Neural cell (in vitro differentiated cells): ENCODE results near the gene MYO1D. TPM values are rescaled to one million over a fixed set of nuclear protein-coding genes. Genes with fewer than 3 reads are reported as not detected.

Experiments used
- H2AFZ ChIP-seq: fragments of 200-600, 300-800 bp; sonication (generic), shearing (Covaris generic); 2 replicates; pipeline ENCODE4 v1.6.0; 2014; ENCODE audit warnings: low read depth, mild to moderate bottlenecking, antibody characterized with exemption, low read length, moderate library complexity
- H3F3A ChIP-seq: fragments of 200-600 bp; shearing (Covaris generic); 2 replicates; pipeline ENCODE4 v1.6.1; 2016; ENCODE audit warnings: mild to moderate bottlenecking, moderate library complexity, mixed read lengths, antibody characterized with exemption, low read length; ENCODE audit not compliant: insufficient read depth, poor library complexity, severe bottlenecking
- H3K27ac ChIP-seq: fragments of 200-600, 300-800 bp; sonication (generic), shearing (Covaris generic); 2 replicates; pipeline ENCODE4 v1.5.1; 2014; ENCODE audit warnings: mild to moderate bottlenecking, low read length, moderate library complexity
- H3K27me3 ChIP-seq: fragments of 300-800, 200-600 bp; sonication (generic), shearing (Covaris generic); 2 replicates; pipeline ENCODE4 v1.6.0; 2014; ENCODE audit warnings: mild to moderate bottlenecking, low read depth, low read length, moderate library complexity; ENCODE audit not compliant: insufficient read depth
- H3K36me3 ChIP-seq: fragments of 300-800, 200-600 bp; sonication (generic), shearing (Covaris generic); 2 replicates; pipeline ENCODE4 v1.5.1; 2014; ENCODE audit warnings: mild to moderate bottlenecking, antibody characterized with exemption, low read length, moderate library complexity; ENCODE audit not compliant: insufficient read depth
- H3K4me2 ChIP-seq: fragments of 300-800, 200-600 bp; sonication (generic), shearing (Covaris generic); 2 replicates; pipeline ENCODE4 v1.6.0; 2014; ENCODE audit warnings: mild to moderate bottlenecking, low read length
- H3K4me3 ChIP-seq: fragments of 300-800, 200-600 bp; sonication (generic), shearing (Covaris generic); 2 replicates; pipeline ENCODE4 v1.5.1; 2014; ENCODE audit warnings: mild to moderate bottlenecking, low read length, moderate library complexity
- H3K79me2 ChIP-seq: fragments of 200-600 bp; shearing (Covaris generic); replicated peaks from 2 replicates; pipeline ENCODE4 v1.6.0; 2014; ENCODE audit warnings: mild to moderate bottlenecking, low read length, moderate library complexity; ENCODE audit not compliant: insufficient read depth
- H3K9ac ChIP-seq: fragments of 300-800, 200-600 bp; sonication (generic), shearing (Covaris generic); 2 replicates; pipeline ENCODE4 v1.6.1; 2016; ENCODE audit warnings: mild to moderate bottlenecking, low read length, mixed read lengths
- H3K9me2 ChIP-seq: fragments of 200-600 bp; shearing (Covaris generic); 2 replicates; pipeline ENCODE4 v1.6.1; 2016; ENCODE audit warnings: mild to moderate bottlenecking, low read length, mixed read lengths; ENCODE audit not compliant: insufficient read depth
- H3K9me3 ChIP-seq: fragments of 200-600, 300-800 bp; sonication (generic), shearing (Covaris generic); 2 replicates; pipeline ENCODE4 v1.6.1; 2016; ENCODE audit warnings: mild to moderate bottlenecking, mixed run types, low read length, moderate library complexity, mixed read lengths
- H4K20me1 ChIP-seq: fragments of 200-600 bp; shearing (Covaris generic); 2 replicates; pipeline ENCODE4 v1.6.1; 2016; ENCODE audit warnings: mild to moderate bottlenecking, mixed run types; ENCODE audit not compliant: insufficient read depth
- EP300 ChIP-seq: fragments of 450-650 bp; conservative IDR thresholded peaks from 2 replicates; pipeline ENCODE4 v1.6.1; 2014; ENCODE audit warnings: antibody characterized with exemption, mild to moderate bottlenecking, moderate library complexity; ENCODE audit not compliant: poor library complexity, severe bottlenecking
- EZH2 ChIP-seq: fragments of 200-600, 300-800 bp; shearing (Covaris generic), sonication (generic); IDR thresholded peaks from 2 replicates; pipeline ENCODE4 v1.6.1; 2014; ENCODE audit warnings: antibody characterized with exemption, low read length, borderline replicate concordance, mild to moderate bottlenecking; ENCODE audit not compliant: insufficient read depth, poor library complexity, severe bottlenecking
- MXI1 ChIP-seq: fragments of 450-650 bp; conservative IDR thresholded peaks from 2 replicates; pipeline ENCODE4 v1.6.1; 2014; ENCODE audit warnings: antibody characterized with exemption, mild to moderate bottlenecking; ENCODE audit not compliant: poor library complexity, severe bottlenecking
- POLR2AphosphoS5 ChIP-seq: IDR thresholded peaks from 2 replicates; pipeline ENCODE4 v1.6.1; 2012
- SMC3 ChIP-seq: fragments of 450-650 bp; conservative IDR thresholded peaks from 2 replicates; pipeline ENCODE4 v1.6.1; 2014; ENCODE audit warnings: antibody characterized with exemption, mild to moderate bottlenecking, moderate library complexity; ENCODE audit not compliant: poor library complexity
- TAF1 ChIP-seq: IDR thresholded peaks from 2 replicates; pipeline ENCODE4 v1.6.1; 2012; ENCODE audit warnings: low read depth
- polyA plus RNA-seq: library from polyadenylated mRNA; depleted of rRNA; stranded (reverse); fragments of >200 nt; gene quantifications from 2 replicates; pipeline ENCODE4 v1.2.3, GENCODE V29; 2014
- TF ChIP-seq, protein P1 (sequence below): IDR thresholded peaks from 2 replicates; pipeline ENCODE4 v1.6.1; 2012; ENCODE audit warnings: borderline replicate concordance
- TF ChIP-seq, protein P2 (sequence below): fragments of 450-650 bp; IDR thresholded peaks from 2 replicates; pipeline ENCODE4 v1.5.1; 2014; ENCODE audit warnings: antibody characterized with exemption, mild to moderate bottlenecking, moderate library complexity; ENCODE audit not compliant: poor library complexity, severe bottlenecking

MYO1D gene
- polyA plus RNA-seq, 1 donor from 2014 or later = 10.7 TPM

DNA sequence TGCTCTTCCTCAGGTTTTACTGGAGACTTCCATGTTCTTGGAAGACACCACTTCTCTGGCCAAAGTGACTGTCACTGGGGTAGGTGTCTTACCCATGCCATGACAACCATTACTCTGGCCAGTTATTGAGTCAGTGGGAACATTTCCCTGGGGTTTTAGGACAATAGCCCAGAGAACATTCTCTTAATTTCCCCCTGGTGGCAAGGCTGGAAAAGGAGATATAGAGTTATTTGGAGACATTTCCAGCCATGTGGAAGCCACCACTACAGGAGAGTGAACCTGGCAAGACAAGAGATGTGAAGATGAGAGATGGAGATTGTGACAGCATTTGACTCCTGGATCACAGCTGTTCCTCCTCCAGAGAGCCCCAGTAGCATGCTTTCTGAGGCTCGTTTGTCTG is 283.9 kb downstream of the MYO1D start:
- Histone ChIP-seq H4K20me1 (no peaks in the 10 kb centered on the region), H3K9ac (no peak overlapping the region), H3K27me3 (no peaks in the 10 kb centered on the region), H2AFZ (no peak overlapping the region), H3F3A (no peaks in the 10 kb centered on the region), H3K9me3 (no peaks in the 10 kb centered on the region), H3K27ac (no peak overlapping the region), H3K9me2 (no peaks in the 10 kb centered on the region), H3K4me3 (no peak overlapping the region), H3K36me3 (no peaks in the 10 kb centered on the region), H3K79me2 (no peaks in the 10 kb centered on the region), H3K4me2 (no peak overlapping the region)
- TF ChIP-seq, protein P1, sequence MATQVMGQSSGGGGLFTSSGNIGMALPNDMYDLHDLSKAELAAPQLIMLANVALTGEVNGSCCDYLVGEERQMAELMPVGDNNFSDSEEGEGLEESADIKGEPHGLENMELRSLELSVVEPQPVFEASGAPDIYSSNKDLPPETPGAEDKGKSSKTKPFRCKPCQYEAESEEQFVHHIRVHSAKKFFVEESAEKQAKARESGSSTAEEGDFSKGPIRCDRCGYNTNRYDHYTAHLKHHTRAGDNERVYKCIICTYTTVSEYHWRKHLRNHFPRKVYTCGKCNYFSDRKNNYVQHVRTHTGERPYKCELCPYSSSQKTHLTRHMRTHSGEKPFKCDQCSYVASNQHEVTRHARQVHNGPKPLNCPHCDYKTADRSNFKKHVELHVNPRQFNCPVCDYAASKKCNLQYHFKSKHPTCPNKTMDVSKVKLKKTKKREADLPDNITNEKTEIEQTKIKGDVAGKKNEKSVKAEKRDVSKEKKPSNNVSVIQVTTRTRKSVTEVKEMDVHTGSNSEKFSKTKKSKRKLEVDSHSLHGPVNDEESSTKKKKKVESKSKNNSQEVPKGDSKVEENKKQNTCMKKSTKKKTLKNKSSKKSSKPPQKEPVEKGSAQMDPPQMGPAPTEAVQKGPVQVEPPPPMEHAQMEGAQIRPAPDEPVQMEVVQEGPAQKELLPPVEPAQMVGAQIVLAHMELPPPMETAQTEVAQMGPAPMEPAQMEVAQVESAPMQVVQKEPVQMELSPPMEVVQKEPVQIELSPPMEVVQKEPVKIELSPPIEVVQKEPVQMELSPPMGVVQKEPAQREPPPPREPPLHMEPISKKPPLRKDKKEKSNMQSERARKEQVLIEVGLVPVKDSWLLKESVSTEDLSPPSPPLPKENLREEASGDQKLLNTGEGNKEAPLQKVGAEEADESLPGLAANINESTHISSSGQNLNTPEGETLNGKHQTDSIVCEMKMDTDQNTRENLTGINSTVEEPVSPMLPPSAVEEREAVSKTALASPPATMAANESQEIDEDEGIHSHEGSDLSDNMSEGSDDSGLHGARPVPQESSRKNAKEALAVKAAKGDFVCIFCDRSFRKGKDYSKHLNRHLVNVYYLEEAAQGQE = no peak
- no peak for TF ChIP-seq SMC3

DNA sequence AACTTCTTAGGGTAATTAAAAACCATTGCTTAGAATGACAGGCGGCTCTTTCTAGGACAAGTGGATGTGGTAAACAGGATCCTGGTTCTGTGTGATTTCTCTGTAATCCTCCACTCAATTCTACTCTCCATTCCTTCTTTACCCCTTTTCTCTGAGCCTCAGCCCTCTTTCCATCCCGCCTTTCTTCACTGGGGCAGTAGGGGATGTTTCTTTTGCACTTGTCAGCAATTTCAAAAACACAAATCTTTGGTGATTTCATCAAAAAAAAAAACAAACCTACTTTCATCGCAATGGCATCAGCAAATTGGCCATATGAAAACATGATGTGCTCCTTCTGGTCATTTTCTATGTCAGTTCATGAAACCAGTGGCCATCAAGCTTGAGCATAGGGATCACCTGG is 285.5 kb downstream of the MYO1D start:
- H3K4me2 ChIP-seq = no peak overlapping the region
- H3K9ac ChIP-seq = no peak overlapping the region
- H2AFZ ChIP-seq = no peak overlapping the region
- H3F3A ChIP-seq = no peaks in the 10 kb centered on the region
- H3K27ac ChIP-seq = no peak overlapping the region
- no peaks in the 10 kb centered on the region for H3K79me2 ChIP-seq
- no peak overlapping the region for H3K4me3 ChIP-seq
- H3K9me3 ChIP-seq = no peaks in the 10 kb centered on the region
- no peaks in the 10 kb centered on the region for H4K20me1 ChIP-seq
- no peak for TF ChIP-seq MXI1
- TF ChIP-seq TAF1 = no peak
- TF ChIP-seq, protein P1 = no peak
- TF ChIP-seq SMC3 = no peak
- TF ChIP-seq EZH2 = no peak
- no peak for TF ChIP-seq EP300
- no peak for TF ChIP-seq POLR2AphosphoS5
- TF ChIP-seq, protein P2, sequence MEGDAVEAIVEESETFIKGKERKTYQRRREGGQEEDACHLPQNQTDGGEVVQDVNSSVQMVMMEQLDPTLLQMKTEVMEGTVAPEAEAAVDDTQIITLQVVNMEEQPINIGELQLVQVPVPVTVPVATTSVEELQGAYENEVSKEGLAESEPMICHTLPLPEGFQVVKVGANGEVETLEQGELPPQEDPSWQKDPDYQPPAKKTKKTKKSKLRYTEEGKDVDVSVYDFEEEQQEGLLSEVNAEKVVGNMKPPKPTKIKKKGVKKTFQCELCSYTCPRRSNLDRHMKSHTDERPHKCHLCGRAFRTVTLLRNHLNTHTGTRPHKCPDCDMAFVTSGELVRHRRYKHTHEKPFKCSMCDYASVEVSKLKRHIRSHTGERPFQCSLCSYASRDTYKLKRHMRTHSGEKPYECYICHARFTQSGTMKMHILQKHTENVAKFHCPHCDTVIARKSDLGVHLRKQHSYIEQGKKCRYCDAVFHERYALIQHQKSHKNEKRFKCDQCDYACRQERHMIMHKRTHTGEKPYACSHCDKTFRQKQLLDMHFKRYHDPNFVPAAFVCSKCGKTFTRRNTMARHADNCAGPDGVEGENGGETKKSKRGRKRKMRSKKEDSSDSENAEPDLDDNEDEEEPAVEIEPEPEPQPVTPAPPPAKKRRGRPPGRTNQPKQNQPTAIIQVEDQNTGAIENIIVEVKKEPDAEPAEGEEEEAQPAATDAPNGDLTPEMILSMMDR = no peak
- no peaks in the 10 kb centered on the region for H3K9me2 ChIP-seq
- no peaks in the 10 kb centered on the region for H3K27me3 ChIP-seq
- no peaks in the 10 kb centered on the region for H3K36me3 ChIP-seq
